Measurements from ENCODE around the gene SRP68.

- TF ChIP-seq CTCF (conservative IDR thresholded peaks at IDR 0.05; ENCODE audit: low read length) (no peak), EZH2phosphoT487 (IDR thresholded peaks at IDR 0.05; ENCODE audit: borderline replicate concordance) (no peak)
Measured at GRCh38 chr17:76076765-76077583, 4.7 kb upstream of the SRP68 start.
